ENCODE data around the gene RCE1. TPM values are rescaled to one million over a fixed set of nuclear protein-coding genes. Genes with fewer than 3 reads are reported as not detected.

The RCE1 gene
- total and polyA plus RNA-seq, 3 donors from 2014 or later: 26.4 to 56.9 (median 54.3) TPM

- 85 to 93% methylated on average over 7 to 14 of the region's 14 CpGs for WGBS, 2 donors
- Histone ChIP-seq H3K9me3 (no peaks in the 10 kb centered on the region), H3K27ac (no peak overlapping the region), H3K27me3 (no peaks in the 10 kb centered on the region), H3K4me3 (no peak overlapping the region), H3K36me3 (ENCODE audit: low read depth, missing control alignments) (no peaks in the 10 kb centered on the region), H3K4me1 (no peaks in the 10 kb centered on the region)
- intact Hi-C loops (cut with DNase I; ENCODE audit: low total_unique reads): no loop called here
- no peak for DNase-seq
- TF ChIP-seq CTCF (IDR thresholded peaks at IDR 0.05): no peak
- no peak for TF ChIP-seq POLR2A (IDR thresholded peaks at IDR 0.05)
Measured at GRCh38 chr11:66867425-66868040, 24.3 kb downstream of the RCE1 start.

GRCh38 chr11:66868082-66868725 is 25.0 kb downstream of the RCE1 start:
- intact Hi-C loops (cut with DNase I; ENCODE audit: low total_unique reads): no loop called here
- Histone ChIP-seq H3K36me3 (ENCODE audit: low read depth, missing control alignments) (no peaks in the 10 kb centered on the region), H3K27ac (no peak overlapping the region), H3K4me3 (no peak overlapping the region), H3K27me3 (no peaks in the 10 kb centered on the region), H3K4me1 (no peaks in the 10 kb centered on the region), H3K9me3 (no peaks in the 10 kb centered on the region)
- TF ChIP-seq POLR2A (IDR thresholded peaks at IDR 0.05) (no peak), CTCF (IDR thresholded peaks at IDR 0.05) (no peak)
- no peak for DNase-seq
- 93 to 97% methylated on average over 13 of the region's 13 CpGs for whole genome bisulfite sequencing, 2 donors

GRCh38 chr11:66868726-66869566 is 25.7 kb downstream of the RCE1 start:
- no peak for DNase-seq
- H3K27ac ChIP-seq: no peak overlapping the region
- WGBS, 2 donors: 78 to 83% methylated on average over 21 to 27 of the region's 27 CpGs
- intact Hi-C loops (cut with DNase I; ENCODE audit: low total_unique reads): no loop called here
- no peak for TF ChIP-seq CTCF (IDR thresholded peaks at IDR 0.05)
- no peak for TF ChIP-seq POLR2A (IDR thresholded peaks at IDR 0.05)
- H3K9me3 ChIP-seq: no peaks in the 10 kb centered on the region
- H3K4me1 ChIP-seq: no peaks in the 10 kb centered on the region
- H3K4me3 ChIP-seq: no peak overlapping the region
- no peaks in the 10 kb centered on the region for H3K36me3 ChIP-seq (ENCODE audit: low read depth, missing control alignments)
- H3K27me3 ChIP-seq: no peaks in the 10 kb centered on the region

- WGBS, 2 donors: 94 to 95% methylated on average over 9 of the region's 9 CpGs
- TF ChIP-seq POLR2A (IDR thresholded peaks at IDR 0.05): no peak
- no peak for TF ChIP-seq CTCF (IDR thresholded peaks at IDR 0.05)
- Histone ChIP-seq H3K4me3 (no peak overlapping the region), H3K27me3 (no peaks in the 10 kb centered on the region), H3K27ac (no peak overlapping the region), H3K4me1 (no peaks in the 10 kb centered on the region), H3K9me3 (no peaks in the 10 kb centered on the region), H3K36me3 (ENCODE audit: low read depth, missing control alignments) (no peaks in the 10 kb centered on the region)
- intact Hi-C loops (cut with DNase I; ENCODE audit: low total_unique reads): no loop called here
- no peak for DNase-seq
Measured at GRCh38 chr11:66869567-66869870, 26.3 kb downstream of the RCE1 start.

Measured in testis (tissue), 3 donors.